GM18498 (cell line): Measurements from ENCODE around the gene SKI.

Experiments used
- ATAC-seq: cut with Tn5 transposase; IDR thresholded peaks from one replicate; pipeline ENCODE4 v1.9.1; 2021; ENCODE audit warnings: mild to moderate bottlenecking, moderate library complexity; ENCODE audit not compliant: unreplicated experiment

SKI gene

DNA sequence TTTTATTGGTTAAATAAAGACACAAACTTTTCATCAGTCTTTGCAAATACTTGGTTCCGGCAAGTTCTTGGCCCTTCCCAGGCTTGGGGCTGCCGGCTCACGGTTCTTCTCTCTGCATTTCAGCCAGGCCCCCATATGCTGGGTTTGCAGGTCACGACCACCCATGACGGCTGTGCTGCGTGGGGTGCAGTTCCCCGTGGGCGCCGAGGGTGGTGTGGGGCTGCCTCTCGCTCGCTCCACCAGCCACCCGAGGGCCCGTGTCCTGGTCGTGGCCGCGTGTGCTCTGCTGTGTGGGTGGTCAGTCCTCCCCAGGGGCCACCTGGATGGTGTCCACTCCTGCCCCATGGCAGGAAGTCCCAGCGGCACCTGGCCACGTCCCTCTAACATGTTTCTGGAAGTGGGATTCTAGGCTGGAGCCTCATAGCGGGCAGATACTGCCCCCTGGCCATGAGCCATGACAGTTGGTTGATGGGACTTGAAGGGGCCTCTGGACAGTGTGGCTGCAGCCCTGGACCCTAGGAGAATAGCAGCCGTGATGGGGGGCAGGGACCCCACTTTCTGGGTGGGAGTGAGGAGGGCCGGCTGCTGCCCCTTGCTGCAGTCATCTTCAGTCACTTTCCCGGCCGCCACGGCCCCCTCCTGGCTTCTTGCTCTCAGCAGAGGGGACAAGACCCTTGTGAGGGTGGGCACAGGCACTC is 46.3 kb downstream of the SKI start:
- ATAC-seq: no peak

DNA sequence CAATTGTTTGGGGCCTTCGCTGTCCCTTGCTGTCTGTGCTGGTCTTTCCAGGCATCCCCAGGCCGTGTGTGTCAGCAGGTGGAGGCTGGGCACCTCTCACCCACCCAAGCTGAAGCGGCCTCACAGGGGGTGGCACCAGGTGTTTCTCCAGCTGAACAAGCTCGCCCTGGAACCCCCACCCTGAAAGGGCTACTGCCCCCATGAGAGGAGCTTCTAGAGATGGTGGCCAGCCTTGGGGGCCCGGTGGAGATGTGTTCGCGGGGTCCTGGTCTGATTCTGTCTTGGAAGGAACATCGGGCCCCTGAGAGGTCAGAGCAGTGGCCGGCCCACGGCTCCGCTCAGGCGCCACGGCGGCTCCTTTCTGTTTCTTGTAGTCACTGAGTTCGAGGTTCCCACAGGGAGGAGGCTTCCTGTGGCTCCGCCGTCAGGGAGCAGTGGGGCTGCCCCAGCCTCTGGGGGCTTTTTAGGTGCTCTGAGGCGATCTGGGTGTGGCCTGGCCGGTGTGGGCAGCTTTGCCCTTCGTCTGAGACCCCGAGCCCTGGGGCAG is 46.9 kb downstream of the SKI start:
- ATAC-seq: no peak

DNA sequence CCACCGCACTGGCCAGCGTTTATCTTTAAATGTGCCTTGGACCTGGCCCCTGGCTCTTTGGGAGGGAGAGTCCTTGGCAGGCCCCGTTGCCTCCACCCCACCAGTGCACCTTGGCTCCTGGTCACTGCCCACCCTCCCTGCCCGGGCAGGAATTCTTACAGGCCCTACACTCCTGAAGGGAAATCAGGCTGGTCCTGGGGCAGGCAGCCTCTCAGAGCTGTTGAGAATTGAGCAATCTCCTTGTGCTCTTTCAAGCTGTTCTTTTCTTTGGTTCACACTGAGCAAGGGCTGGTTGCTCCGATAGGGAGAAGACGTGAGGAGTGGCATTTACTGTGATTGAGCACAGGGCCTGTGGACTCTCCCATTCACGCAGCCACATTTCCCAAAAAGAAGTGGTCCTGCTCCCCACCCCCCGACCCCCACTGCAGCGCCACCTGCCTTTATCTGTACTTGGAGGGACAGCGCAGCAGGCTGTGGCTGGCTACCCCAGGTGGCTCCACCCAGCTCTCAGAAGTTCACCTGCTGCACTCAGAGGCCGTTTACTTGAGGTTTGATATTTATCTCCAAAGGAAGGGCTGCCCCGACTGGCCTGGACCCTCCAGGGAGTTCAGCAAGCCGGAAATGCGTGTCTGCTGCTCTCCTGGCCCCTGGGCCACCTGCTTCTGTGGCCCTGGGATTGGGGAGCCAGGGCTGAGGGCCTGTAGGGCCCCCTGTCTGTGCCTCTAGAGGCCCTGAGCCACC is 47.8 kb downstream of the SKI start:
- ATAC-seq: no peak

DNA sequence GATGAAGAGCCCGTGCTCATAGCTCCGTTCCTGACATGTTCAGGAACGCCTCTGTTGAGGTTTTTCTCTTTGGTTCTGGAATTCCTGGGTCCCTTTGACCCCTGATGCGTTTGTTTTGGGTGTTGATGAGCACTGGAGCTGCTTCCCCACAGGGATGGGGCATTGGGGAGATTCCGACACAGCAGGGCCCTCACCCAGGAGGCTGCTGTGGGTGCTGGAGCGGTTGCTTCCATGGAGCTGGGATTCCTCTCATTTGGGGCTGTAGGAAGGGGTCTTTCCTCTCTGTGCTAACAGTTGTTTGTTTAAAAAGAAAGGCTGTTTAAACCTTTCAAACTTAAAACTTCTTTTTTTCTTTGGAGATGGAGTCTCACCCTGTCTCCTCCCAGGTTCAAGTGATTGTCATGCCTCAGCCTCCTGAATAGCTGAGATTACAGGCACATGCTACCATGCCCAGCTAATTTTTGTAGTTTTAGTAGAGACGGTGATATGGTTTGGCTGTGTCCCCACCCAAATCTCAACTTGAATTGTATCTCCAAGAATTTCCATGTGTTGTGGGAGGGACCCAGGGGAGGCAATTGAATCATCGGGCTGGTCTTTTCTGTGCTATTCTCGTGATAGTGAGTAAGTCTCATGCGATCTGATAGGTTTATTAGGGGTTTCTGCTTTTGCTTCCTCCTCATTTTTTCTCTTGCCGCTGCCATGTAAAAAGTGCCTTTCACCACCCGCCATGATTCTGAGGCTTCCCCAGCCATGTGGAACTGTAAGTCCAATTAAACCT is 48.9 kb downstream of the SKI start:
- ATAC-seq: no peak

DNA sequence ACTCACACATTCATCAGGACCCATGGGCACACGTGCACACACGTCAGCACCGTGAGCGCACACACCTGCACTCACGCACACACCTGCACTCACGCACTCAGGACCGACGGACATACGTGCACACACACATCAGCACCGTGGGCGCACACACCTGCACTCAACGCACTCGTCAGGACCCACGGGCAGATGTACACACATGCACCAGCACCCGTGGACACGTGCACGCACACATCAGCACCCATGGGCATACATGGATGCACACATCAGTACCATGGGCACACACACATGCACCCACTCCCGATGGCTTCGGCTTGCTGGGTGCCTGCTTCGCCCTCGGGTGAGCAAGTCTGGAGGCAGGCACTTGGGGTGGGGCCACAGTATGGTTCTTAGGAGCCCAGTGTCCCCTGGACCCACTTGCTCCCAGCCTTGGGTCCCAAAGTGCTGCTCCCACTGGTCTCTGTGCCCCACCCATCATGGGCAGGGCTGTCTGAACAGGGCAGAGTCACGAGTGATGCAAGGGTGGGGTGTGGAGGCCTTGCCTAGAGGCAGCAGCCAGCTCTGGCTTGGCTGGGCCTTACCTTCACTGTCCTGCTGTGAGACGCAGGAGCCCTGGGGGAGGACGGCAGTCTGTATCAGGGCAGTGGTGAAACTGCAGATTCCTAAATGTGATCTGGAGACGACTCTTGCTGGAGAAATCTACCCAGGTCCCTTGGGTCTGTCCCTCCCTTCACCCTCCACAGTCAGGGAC is 49.8 kb downstream of the SKI start:
- no peak for ATAC-seq

DNA sequence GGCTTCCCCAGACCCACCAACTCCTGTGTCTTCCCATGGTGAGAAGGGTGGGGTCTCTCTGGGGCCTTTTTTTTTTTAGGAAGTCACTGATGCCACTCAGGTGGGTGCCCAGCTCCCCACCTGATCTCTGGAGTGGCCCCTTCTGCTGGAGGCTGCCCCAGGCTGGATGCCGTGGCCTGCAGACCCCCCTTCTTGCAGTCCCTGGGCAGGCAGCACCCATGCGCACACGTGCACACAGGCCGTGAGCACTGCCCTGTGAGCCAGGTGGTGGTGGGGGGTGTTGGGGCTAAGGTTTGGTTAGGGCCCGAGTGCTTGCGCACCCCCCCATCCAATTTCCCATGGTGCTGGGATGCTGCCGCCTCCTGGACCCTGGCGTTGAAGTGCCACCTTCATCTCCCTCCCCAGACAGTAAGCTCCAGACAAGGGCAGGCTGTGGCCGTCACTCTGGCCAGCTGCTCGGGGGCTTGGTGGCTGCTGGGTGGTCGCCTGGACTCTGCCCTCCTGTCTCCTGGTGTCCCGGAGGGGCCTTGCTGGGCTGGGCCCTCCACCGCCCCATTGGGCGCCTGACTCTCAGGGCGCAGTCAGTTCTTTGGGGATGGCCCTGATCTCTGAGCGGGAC is 50.6 kb downstream of the SKI start:
- ATAC-seq: no peak

DNA sequence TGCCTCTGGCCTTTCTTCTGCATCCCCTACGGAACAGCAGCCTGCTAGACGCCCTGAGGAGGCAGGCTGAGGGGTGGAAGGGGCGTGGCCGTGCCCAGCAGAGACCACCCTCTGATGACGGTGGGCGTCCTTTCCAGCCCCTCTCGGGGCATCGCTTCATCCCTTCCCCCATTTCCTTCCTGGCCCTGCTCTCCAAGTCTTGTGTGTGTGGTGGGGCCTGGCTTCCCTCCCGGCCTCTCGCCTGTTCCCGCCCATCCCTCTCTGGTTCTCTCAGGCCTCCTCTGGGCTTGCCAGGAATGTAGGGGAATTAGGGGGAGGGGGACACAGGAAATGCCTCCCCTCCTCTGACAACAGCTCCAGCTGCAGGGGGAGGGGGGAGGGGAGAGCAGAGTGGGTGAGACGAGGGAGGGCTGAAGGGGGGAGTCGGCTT is 51.1 kb downstream of the SKI start:
- no peak for ATAC-seq

DNA sequence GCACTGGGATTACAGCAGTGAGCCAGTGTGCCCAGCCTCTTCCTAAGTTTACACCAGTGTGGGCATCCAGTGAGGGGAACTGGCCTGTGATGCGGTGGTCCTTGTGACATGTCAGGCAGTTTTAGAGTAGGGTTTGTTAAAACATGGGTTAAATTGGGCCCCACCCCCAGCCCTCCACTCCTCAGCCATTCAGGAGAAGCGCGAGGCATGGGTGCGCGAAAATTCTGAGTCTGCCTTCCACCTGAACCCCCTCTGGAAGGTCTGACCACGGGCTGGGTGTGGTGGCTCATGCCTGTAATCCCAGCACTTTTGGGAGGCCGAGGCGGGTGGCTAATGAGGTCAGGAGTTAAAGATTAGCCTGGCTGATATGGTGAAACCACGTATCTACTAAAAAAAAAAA is 51.7 kb downstream of the SKI start:
- no peak for ATAC-seq

DNA sequence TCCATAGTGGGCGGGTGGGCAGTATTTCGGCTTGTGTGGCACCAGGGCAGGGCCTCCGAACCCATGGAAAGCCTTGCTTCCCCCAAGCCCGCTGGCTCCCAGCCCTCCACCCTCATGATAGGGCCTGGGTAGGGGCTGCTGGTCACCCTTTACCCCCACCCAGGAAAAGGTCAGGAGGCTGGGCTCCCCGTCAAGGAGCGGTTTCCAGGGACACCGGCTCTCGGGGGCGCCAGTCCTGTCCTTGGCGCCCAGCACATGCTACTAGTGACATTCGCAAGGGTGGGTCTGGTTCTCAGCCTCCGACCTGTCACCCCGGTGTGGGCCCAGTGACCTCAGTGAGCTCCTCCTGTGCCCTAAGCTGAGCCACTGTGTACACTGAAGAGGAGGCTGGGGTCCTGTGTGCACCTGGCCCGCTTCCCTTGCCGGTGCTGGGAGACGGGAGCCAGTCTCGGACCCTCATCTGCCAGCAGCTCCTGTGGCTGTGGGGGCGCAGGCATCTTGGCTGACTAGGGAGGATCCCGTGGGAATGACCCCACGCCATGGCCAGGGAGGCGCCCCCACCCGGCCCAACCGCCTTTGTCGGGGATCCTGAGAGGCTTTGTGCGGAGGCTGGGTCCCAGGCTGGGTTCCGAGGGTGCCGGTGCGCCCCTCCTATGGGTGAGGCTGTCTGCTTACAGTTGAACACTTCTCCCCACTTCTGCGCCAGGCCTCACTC is 54.6 kb downstream of the SKI start:
- ATAC-seq: no peak

DNA sequence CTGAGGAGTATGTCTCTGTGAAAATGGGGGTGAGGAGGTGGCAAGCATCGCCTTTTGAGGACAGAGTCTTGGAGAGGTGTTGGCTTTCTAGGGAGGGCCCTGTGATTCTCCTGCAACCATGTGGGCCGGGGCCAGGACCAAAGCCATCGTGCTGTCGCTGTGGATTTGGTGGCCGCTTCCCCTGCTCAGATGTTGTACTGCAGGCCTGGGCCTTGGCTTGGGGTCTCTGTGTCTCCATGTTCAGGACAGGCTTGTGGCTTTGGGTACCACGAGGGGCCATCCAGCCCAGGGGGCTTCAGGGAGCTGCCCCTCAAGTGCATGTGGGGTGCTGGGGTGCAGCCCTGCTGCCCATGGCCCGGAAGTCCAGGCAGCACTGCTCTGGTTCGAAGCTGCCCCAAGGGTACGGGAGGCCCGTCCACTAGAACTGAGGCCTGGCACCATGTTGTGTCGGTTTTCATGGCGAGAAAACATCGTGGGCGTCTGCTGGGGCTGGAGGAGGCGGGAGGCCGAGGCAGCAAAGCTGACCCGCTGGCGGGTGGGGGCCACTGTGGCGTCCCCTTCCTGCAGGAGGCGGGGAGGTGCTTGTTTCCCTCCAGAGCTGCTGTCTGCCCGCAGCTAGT is 55.4 kb downstream of the SKI start:
- ATAC-seq: no peak

DNA sequence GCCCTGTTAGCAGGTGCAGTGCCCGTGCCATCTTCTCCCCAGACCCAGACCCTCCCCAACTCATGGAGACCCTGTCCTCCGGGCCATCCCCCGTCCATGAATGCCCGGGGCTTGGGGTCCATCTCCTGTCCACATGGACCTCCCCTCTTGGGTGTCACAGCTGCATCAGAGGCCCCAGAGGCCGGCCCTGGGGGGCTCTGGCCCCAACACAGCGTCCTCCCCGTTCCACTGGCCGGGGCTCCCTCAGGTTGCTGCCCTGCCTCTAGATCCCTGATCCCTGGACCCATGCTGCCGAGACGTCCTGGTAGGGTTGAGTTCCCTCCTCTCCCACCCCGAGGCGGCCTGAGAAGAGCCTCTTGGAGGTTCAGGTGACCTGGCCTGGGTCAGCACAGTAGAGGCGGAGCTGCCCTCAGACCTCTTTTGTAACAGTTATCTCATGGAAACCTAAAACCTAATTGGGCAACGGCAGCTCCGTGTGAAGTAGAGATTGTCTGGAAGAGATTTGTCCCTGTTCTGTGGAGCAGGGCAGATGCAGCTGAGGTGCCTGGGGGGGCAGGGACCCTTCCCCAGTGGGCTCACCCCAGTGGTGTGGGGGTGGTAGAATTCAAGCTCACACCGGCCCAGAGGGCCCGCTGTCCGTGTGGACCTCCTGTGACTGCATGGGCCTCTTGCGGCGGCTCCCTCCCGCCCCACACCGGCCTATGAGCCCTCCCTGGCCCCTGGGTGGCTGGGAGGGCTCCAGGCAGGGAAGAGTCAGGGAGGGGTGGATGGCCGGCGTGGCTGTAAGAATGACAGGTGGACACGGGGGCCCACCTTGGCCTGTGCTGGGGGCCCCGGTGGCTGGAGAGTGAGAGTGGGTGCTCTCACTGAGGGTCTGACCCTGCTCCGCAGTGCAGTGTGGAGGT is 56.1 kb downstream of the SKI start:
- no peak for ATAC-seq

DNA sequence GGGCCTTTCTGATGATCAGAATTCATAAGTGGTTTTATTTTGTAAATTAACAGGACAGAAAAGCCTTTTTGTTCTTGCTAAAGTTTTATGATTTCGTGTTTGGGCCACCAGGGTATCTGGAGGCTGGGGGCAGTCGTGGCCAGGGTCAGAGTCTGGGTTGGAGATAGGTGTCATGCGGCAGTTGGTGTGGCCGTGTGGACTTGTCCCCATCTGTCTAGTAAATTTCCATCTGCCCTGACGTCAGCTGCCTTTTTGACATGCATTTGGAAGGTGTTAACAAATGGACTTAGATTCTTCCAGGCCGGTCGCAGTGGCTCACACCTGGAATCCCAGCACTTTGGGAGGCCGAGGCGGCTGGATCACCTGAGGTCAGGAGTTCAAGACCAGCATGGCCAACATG is 56.8 kb downstream of the SKI start:
- ATAC-seq: no peak

DNA sequence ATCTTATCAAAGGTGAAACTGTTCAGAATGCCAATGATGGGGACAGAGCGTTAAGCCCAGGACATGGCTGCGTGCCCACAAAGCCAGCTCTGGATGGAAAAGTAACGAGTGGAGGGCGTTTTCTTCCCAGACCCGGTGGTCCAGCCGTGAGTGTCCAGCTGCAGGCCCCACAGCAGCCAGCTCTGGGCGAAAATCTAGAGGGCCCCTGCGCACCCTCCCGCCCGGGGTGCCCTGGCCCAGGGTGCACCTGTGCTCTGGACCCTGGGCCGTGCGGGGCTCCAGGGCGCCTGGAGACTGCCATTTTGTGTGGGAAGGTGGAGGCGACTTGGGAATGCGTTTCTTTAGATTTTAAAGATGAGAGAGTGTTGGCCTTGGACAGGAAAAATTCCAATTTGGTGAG is 58.8 kb downstream of the SKI start:
- no peak for ATAC-seq

DNA sequence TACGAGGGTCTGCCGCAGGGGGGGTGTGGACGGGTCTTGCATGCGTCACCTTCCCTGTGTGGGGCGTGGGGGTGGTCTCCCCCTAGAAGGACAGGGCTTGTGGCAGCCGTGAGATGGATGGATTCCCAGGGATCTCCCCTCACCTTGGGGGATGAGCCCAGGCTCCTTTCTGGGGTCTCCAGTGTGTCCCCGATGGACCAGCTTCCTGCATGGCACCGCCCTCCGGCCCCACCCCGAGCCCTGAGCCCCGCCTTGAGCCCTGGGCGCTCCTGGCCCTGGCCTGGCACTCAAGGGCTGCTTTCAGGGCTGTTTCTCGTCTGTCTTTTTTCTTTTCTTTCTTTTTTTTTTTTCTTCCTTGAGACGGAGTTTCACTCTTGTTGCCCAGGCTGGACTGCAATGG is 59.5 kb downstream of the SKI start:
- no peak for ATAC-seq

DNA sequence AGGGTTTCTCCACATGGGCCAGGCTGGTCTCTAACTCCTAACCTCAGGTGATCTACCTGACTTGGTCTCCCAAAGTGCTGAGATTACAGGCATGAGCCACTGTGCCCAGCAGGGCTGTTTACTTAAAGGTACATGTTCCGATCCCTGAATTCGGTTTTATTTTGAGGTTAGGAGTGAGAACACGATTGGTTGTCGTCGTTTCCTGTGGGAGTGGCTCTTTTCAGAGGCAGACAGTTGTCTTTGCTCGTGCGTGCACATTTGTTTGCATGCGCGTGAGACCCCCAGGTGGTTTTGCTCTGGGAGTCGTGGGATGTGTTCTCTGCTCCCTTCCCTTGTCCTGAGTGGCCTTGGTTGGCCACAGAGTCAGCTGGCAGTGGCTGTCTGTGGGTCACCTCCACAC is 60.2 kb downstream of the SKI start:
- ATAC-seq: no peak

DNA sequence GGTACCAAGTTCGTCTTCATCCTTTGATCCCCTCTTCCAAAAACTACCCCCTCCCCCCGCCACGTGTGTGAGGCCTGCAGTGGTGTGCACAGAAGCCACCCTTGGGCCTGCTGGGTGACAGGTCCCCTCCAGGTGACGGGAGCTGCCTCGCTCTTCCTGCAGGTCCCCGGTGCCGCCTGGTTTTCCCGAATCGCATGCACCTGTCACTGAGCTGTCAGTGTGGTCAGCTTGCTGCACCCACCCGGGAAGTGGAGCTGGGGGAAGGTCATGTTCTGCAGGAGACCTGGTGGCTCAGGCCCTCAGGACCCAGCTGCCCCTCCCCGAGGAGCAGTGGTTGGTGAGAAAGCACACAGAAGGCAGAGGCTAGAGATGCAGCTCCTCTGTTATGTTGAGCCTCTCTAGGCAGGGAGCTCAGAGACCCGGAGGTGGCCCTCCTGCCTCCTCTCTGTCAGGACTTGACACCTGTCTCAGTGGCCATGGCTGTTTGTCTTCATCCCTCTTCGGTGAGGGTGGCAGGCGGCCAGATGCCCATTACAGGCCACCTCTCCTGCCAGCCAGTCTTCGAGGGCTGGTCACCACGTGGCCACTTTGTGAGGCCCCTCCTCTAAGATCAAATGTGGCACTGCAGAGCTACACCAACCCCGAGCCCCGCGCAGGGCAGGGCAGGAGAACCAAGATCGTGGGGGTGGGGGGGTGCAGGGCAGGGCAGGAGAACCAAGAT is 60.9 kb downstream of the SKI start:
- ATAC-seq: no peak

DNA sequence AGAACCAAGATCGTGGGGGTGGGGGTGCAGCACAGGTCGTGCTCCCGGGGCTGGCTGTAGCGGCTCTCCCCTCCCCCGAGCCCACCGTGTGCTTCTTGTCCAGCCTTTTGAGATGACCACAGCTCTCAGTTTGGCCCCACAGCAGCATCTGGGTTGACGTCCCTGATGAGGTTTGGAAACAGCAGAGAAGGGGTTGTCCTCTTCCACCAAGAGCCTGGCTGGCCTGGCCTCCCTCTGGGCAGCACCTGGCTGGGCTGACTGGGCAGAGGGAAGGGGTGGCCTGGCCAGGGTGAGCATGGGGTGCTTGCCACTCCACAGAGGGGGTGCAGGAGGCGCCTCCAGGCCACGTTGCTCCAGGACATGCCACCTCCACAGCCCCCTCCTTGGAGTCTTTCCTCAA is 61.5 kb downstream of the SKI start:
- no peak for ATAC-seq

DNA sequence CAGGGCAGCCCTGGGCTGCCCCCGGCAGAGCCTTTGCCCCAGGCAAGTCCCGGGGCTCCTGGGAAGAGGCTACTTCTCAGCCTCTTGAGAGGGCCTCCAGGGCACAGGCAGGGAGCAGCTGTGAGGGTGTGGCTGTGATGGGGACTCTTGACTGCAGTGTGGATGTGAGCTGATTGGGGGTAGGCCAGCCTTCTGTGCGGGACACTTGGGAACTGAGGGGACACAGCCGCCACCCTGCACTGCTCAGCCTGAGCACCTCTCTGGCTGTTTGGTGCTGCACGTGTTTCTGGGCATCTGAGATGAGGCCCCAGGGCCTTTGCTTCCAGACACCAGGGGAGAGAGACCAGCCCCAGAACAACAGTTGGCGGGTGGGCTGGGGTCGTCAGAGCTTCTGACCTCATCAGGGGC is 62.1 kb downstream of the SKI start:
- no peak for ATAC-seq
